ENCODE measurements around the gene SELENOV. TPM values are rescaled to one million over a fixed set of nuclear protein-coding genes. Genes with fewer than 3 reads are reported as not detected.

The SELENOV gene
- polyA plus RNA-seq, 12 donors: 0.17 to 0.33 TPM; not detected in 10

DNA sequence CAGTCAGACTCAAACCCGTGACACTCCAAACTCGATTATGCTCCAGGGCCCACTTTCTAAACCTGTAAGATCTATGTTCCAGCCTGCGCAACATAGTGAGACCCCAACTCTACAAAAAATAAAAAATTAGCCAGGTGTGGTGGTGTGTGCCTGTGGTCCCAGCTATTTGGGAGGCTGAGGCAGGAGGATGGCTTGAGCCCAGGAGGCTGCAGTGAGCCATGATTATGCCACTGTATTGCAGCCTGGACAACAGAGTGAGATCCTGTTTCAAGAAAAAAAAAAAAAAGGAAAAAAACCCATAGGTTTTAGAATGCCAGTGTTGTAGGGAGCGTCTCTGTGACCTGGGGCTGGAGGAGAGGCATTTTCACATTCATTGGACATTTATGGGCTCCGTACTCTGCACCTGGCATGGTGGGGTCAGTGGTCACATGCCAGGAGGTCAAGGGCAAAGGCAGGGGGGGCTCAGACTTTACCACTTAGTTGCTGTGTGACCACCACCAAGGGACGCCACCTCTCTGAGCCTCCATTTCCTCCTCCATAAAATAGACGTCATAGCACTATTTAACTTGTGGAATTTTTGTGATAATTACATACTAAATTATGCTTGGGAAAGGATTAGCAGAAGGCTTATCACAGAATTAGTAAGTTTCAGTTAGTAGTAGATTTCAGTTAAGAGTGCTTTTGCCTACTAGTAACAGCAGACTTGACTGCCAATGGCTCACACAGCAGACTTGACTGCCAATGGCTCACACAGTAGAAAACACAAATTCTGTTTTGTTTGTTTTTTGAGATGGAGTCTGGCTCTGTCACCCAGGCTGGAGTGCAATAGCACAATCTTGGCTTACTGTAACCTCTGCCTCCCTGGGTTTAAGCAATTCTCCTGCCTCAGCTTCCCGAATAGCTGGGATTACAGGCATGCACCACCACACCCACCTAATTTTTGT lies 5.9 kb downstream of the SELENOV start:
- no peak for DNase-seq

DNA sequence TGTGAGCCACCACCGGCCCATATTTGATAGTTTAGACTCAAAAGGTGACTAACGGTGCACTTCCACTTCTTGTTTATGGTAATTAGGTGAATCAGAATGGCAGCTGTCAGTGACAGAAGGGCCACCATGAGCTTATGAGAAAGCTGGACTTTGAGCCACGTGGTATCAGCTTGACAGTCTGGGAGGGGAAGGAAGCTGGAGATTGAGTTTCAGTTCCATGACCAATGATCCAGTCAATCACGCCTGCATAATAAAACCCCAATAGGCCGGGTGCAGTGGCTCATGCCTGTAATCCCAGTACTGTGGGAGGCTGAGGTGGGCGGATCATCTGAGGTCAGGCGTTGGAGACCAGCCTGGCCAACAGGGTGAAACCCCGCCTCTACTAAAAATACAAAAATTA lies 9.6 kb downstream of the SELENOV start:
- no peak for DNase-seq

DNA sequence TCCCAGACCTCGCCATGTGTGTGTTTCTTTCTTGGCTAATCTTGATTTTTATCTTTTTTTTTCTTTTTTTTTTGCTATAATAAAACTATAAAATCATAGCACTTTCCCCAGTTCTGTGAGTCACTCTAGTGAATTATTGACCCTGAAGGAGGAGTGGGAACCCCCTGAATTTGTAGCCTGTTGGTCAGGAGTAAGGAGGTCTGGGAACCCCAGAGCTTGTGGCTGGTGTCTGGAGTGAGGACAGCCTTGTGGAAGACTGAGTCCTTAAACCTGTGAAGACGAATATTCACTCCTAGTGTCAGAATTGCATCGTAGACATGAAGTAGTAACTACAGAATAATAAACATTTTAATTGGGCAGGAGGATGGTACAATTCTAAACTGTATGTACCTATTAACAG lies 10.3 kb downstream of the SELENOV start:
- no peak for DNase-seq

DNA sequence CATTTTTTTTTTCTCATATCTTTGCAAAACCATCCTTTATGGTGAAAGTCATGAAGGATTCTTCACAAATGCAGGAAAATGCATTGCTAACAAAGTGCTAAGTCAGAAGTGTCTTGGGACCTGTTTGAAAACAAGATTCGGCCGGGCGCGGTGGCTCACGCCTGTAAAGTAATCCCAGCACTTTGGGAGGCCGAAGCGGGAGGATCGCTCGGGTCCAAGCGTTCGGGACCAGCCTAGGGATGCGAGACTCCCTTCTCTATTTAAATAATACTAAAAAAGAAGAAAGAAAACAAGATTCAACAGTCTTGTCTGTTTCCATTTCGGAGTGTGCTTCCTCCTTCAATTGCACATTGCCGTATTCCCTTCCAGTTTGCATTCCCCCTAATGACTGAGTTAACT lies 16.9 kb downstream of the SELENOV start:
- DNase-seq: no peak

DNA sequence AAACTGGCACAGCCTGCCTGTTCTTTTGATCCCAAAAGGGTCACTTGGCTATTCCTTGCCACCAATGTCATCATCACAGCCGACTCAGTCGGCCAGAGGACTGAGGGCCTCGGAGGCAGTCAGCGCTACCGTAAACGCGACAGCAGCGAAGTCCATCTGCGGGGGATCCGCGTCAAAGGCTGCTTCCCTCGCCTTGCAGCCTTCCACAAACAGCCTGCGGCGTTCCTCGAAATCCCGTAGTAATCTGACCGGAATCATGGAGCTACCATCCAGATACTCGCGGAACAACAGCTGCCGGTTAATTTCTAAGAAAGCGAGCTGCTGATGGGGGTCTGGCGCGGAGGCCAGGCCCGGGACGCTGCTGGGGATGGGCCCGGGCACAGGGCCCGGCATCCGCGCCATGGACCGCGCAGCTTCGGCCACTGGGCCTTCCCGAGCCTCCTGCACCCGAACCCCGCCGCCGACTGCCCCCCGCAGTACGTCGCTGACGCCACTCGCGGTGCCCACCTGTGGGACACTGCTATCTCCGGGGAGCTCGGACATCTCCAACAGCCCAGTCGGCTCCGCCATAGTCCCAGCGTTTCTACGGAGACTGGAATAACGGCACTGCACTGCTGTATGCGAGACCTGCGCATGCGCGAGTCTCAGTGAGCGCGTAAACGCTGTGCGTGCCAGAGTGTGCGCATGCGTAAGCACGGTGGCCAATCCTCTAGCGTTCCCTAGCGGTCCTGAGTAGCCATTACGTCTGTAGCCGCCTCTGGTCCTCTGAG lies 17.5 kb downstream of the SELENOV start, which contains the start of gene EID2B:
Gene EID2B (minus strand): TSS at position 620 of the 770 bp plus-strand sequence. CDS start 50 bp downstream, at position 570.
- peak; percentile 99 for DNase-seq

DNA sequence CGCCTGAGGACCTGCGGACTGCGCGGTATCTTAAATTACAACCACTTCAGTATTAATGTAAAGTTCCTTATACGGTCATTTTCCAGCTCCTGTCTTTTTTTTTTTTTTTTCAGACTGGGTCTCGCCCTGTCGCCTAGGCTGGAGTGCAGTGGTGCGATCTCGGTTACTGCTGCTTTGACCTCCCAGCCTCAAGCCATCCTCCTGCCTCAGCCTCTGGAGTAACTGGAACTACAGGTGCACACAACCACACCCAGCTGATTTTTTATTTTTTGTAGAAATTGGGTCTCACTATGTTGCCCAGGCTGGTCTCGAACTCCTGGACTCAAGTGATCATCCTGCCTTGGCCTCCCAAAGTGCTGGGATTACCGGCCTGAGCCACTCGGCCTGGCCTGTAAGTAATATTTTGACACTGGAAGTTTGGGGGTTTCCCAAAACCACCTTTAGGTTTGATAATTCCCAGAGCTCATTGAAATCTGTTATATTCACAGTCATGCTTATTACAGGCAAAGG lies 18.1 kb downstream of the SELENOV start:
- DNase-seq: no peak

DNA sequence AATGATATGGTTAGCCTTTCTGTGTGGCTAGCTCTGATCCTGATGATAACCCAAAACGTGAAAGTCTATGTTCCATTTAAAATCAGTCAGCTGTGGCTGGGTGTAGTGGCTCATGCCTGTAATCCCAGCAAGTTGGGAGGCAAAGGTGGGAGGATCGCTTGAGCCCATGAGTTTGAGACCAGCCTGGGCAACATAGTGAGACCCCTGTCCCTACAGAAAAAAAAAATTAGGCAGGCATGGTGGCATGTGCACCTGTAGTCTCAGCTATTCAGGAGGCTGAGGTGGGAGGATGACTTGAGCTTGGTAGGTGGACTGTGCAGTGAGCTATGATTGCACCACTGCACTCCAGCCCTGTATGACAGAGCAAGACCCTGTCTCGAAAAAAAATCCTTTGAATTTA lies 18.9 kb downstream of the SELENOV start:
- DNase-seq: no peak

DNA sequence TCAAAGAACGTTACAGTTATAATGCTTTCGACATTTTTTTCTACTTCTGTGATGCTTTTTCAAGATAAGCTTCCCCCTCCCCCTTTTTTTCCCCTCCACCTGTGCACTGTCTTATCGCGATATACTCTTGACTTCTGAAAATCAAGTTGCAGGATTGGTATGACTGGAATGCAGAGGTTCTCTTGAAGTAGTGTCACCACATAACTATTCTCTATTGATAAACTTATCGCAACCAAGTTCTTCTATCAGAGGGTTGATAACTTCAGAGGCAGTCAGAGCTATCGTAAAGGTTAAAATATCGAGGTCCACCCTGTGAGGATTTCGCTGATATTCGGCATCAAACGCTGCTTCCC lies 24.2 kb downstream of the SELENOV start:
- DNase-seq: no peak

DNA sequence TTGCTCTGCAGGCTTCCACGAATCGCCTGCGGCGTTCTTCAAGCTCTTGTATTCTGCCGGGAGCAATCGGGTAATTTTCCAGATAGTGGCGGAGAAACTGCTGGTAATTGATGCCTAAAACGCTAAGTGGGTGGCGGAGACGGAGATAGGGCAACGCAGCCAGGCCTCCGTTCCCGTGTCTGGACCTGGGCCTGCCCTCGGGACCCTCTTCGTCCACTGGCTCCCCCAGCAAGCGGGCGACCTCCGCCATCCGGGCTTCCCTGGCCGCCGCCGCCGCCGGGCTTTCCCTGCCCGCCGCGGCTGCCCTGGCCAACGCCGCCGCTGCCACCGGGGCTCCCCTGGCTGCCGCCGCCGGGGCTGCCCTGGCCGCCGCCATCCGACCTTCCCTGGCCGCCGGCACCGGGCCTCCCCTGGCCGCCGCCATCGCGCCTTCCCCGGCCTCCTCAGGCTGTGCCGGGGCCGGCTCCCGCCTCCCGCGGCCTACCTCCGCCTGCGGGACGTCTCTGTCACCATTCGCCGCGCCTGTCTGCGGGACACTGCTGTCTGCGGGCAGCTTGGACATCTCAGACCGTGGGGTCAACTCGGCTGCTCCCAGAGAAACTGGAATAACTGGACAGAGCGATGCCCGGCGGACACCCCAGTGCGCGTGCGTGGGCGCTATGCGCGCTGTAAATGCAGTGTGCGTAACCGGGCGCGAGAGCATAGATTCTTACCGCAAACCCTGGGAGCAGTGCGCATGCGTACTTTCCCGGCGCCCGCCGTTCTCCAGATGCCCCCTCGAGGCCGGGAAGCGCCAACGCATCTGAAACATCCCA lies 24.8 kb downstream of the SELENOV start, which contains the start of gene EID2:
Gene EID2 (minus strand): TSS at position 644 of the 815 bp plus-strand sequence. CDS start 82 bp downstream, at position 562.
- peak; percentile 97 for DNase-seq

DNA sequence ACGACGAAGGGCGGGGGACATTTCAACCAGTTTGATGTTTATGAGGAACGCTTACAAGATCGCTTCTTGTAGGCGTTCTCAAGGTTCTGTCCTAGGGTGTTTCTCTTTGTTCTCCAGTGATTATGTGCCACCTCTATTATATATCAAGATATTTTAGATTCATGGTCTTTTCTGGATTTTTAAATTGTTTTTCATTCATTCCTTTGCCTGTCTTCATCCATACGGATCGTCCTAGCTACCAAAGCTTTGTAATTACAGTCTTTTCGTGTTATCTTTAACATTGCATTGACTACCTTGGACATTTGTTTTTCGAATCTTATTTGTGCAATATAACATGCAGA lies 25.4 kb downstream of the SELENOV start:
- DNase-seq: no peak

DNA sequence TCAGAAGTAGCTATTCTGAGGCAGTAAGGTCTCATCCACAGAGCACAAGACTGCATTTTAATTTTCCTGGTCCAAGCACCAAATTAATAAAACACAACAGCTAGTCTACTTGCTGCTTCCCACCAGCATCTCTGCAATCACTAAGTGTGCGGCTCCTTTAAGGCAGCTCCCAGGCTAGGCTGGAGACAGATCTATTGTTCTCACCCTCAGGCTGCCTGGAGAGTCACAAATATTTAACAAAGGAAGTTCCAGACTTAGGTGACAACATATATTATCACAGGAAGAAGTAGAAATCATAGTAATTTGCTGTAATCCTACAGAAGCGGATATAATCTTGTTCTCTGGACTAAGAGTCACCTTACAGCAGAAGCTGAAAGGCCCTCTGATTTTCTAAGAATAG lies 27.3 kb downstream of the SELENOV start:
- DNase-seq: no peak

DNA sequence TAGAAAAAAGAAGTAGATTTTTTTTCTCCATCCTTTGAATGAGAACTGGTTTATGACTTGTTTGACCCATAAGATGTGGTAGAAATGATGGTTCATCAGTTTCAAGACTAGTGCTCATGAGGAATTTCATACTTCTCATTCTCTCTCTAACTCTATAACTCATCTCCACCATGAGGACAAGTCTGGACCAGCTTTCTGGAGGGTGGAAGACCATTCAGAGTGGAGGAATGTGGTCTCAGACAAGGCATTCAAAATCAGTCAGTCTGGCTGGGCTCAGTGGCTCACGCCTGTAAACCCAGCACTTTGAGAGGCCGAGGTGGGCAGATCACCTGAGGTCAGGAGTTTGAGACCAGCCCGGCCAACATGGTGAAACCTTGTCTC lies 28.5 kb downstream of the SELENOV start:
- DNase-seq: no peak

DNA sequence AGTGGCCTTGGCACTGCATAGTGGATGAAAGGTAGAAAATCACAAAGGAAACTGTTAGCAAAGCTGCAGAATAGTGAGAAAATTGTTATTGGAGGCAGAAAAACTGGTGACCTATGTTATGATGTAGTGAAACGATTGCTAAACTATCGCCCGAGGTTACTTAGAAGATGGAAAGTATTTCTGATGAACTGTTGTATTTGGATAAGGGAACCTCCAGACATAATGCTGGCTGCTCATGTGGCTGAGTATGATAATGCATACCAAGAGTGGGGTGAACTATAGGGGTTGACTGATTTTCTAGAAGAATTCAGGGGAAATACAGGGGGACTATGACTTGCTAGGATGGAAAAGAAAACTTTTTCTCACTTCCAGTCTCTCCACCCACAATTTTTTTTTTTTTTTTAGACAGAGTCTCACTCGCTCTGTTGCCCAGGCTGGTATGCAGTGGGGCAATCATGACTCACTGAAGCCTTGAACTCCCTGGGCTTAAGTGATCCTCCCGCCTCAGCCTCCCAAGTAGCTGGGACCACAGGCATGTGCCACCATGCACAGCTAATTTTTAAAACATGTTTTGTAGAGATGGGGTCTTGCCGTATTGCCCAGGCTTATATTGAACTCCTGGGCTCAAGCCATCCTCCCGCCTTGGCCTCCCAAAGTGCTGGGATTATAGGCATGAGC lies 29.4 kb downstream of the SELENOV start:
- DNase-seq: no peak

DNA sequence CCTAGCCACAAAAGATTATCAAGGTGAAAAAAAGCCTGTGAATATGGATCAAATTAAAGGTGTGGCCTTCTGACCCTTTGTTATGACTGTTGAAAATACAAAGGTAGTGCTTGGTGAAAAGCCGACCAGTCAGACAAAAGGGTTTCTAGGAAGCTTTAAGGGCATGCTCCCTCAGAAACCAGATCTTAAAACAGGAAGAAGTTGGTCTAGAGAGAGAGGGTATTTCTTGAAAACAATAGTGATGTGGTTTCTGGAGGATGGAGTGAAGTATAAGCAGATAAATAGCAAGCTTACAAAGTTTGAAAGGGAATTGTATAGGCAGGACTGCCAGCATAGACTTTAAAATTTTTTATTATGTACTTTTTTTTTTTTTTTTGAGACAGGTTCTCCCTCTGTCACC lies 30.0 kb downstream of the SELENOV start:
- no peak for DNase-seq

DNA sequence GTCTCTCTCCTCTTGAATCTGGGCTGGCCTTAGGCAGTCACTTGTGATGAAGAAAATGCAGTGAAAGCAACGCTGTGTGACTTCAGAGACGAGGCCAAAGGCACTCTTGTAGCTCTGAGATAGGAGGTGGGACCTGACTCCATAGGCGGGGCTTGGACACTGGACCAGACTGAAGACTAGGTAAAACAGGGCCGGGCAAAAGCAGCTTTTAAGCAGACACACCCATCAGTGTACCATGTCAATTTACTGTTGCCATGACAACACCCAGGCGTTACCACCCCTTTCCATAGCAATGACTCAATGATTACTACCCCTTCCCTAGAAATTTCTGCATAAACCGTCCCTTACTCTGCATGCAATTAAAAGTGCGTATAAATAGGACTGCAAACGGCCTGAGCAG lies 31.7 kb downstream of the SELENOV start:
- DNase-seq: no peak

DNA sequence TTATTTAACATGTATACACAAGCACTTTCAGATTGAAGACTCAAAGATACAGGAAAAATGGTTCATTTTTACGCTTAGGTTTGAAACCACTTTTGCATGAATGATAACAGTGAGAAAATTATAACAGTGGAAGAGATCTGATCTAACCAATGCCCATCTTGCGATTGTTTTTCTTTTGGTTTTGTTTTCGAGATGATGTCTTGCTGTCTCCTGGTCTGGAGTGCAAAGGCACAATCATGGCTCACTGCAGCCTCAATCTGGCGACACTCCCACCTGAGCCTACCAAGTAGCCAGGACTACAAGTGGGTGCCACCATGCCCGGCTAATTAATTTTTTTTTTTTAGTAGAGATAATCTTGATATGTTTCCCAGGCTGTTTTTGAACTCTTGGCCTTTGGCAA lies 35.3 kb downstream of the SELENOV start:
- no peak for DNase-seq

DNA sequence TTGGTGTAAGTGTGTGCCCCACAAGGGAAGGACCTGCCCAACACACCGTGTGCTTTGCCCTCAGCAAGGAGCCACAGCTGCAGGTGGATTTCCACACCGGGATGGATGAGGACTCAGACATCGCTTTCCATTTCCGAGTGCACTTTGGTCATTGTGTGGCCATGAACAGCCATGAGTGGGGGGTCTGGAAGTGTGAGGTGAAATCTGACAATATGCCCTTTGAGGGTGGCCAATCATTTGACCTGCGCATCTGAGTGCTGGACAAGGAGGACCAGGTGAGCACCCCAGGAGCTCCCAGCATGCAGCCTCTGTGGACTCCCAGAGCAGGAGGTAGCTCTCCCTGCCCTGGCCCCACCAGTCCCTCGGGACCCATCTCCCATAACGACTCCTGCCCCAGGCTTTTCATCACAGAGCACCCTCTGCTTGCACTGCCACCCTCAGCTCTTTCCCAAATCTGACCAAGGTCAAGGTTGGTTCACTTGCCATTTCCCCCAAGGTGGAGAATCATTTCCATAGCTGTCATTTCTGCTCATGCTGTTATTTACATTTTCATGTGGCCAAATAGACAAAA lies 38.2 kb downstream of the SELENOV start:
- DNase-seq: no peak

DNA sequence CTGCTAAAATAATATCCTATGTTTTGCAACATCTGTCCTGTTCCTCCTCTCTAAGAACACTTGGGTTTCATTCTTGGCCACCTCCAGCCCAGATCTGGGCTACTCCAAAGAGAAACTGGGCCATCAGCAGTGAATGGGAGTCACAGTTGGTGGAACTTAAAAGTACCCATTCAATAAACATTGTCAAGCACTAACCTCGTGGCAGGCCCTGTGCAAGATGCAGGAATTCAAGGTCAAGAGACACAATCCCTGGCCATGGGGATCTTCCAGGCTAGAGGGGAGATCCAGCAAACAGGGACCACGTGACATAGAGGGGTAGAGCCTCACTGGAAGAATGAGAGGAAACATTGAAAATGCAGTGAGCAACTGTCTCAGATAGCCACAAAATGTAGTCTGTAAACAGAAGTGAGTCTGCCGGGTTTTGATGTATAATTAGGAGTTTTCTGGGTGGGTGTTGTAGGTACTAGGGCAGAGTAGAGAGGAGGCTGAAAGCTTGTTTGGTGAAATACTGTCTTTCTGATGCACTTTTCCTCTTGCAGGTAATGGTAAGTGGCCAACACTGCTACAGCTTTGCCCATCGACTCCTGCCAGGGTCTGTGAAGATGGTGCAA lies 39.9 kb downstream of the SELENOV start:
- no peak for DNase-seq

DNA sequence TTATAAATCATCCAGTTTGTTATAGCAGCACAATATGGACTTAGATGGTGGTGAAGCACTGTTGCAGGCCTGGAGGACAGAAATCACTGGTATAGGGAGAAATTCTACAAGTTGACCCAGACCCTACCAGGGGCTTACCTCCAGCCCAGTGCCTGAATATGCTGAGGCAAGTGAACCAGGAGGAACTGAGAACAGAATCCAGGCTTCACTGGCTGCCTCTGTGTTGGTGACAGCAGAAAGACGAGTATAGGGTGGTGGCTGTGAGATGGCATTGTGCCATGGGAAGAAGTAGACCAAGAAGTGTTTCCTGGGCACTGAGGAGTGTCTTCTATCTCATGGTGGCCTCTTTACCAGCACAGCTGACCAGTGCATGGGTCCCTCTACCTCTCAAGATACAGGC lies 40.9 kb downstream of the SELENOV start:
- DNase-seq: no peak

DNA sequence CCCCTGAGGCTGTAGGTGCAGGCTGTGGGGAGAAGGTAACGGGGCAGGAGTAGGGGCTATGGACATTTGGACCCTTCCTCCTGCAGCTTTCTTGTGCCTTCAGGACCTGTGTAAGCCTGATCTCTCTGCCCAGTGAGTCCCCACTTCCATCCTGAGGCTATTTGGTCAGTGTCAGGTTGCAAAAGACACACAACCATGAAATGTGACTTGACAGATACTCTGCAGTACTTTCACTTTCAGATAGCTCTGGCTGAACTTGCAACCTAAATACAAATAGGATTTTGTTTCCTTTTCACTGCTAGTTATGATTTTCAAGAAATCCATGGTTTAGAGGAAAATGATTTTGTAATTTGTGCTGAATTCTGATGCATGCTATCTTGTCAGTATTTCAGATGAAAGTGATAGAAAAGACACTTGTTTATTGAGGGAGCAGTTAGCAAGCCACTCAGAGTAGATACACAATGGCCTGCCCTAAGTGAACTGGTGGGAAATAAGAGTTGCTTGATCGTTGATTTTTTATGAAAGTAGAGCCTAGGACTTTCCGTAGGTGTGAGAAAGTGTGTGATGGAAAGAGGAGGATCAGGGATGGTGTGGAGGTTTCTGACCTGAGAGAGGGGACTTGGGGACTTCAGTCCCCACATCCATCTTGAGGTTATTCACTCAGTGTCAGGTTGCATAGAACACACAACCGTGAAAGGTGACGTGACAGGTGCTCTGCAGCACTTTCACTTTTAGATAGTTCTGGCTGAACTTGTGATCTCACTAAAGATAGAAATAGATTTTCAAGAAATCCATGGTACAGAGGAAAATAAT lies 43.1 kb downstream of the SELENOV start:
- DNase-seq: no peak
